IMR-90 (cell line): ENCODE measurements around the gene TSPAN3. TPM values are rescaled to one million over a fixed set of nuclear protein-coding genes. Genes with fewer than 3 reads are reported as not detected.

Experiments used
- ATAC-seq: fragments of 200-7000 bp; cut with Tn5 transposase; 2 replicates; pipeline ENCODE4 v1.9.1; 2020; ENCODE audit warnings: low read depth, mild to moderate bottlenecking, moderate library complexity
- BruUV-seq: library from RNA; stranded (reverse); fragments of 400-500 nt; replicated peaks from 2 replicates; lab custom pipeline; 2021; lab: Mats Ljungman, UMichigan
- CTCF ChIA-PET: fragments of 300-600 bp; formaldehyde crosslinking; extraction: SDS; loops from one replicate; lab custom pipeline; 2021; ENCODE audit warnings: antibody characterized with exemption; lab: Yijun Ruan, JAX
- POLR2A ChIA-PET: fragments of 300-600 bp; sonication (Branson Sonifier 250); formaldehyde crosslinking; loops from one replicate; lab custom pipeline; 2022; ENCODE audit warnings: antibody characterized with exemption; ENCODE audit not compliant: unreplicated experiment; lab: Charles Lee
- DNase-seq: peaks from one replicate; pipeline ENCODE4 v3.0.0; 2013
- H2AFZ ChIP-seq: replicated peaks from 2 replicates; pipeline ENCODE3; 2013; ENCODE audit warnings: low read length, mild to moderate bottlenecking; ENCODE audit not compliant: poor library complexity
- H2AK5ac ChIP-seq: 2 replicates; pipeline ENCODE4 v1.6.1; 2013; ENCODE audit warnings: low read depth, low read length, inconsistent platforms
- H2AK9ac ChIP-seq: replicated peaks from 2 replicates; pipeline ENCODE3; 2013; ENCODE audit warnings: mild to moderate bottlenecking, low read depth, low read length, moderate library complexity; ENCODE audit not compliant: poor library complexity
- H2BK120ac ChIP-seq: 2 replicates; pipeline ENCODE4 v1.6.1; 2013; ENCODE audit warnings: low read depth, low read length, inconsistent platforms
- H2BK15ac ChIP-seq: 3 replicates; pipeline ENCODE4 v1.6.1; 2013; ENCODE audit warnings: low read depth, low read length, inconsistent platforms
- H2BK20ac ChIP-seq: 2 replicates; pipeline ENCODE4 v1.6.1; 2013; ENCODE audit warnings: low read depth, mild to moderate bottlenecking, inconsistent platforms, low read length, moderate library complexity
- H2BK5ac ChIP-seq: 2 replicates; pipeline ENCODE4 v1.6.1; 2013; ENCODE audit warnings: mild to moderate bottlenecking, low read depth, low read length, inconsistent platforms; ENCODE audit not compliant: poor library complexity, severe bottlenecking
- H3K14ac ChIP-seq: replicated peaks from 2 replicates; pipeline ENCODE4 v1.6.1; 2013; ENCODE audit warnings: low read depth, low read length, inconsistent platforms
- H3K18ac ChIP-seq: 2 replicates; pipeline ENCODE4 v1.6.1; 2013; ENCODE audit warnings: low read depth, low read length, control low read depth
- H3K23ac ChIP-seq: 2 replicates; pipeline ENCODE4 v1.6.1; 2013; ENCODE audit warnings: low read depth, low read length, inconsistent platforms
- H3K27ac ChIP-seq: 2 replicates; pipeline ENCODE4 v1.5.1; 2013; ENCODE audit warnings: mild to moderate bottlenecking, control low read depth, low read length; ENCODE audit not compliant: insufficient read depth
- H3K27me3 ChIP-seq: 2 replicates; pipeline ENCODE4 v1.6.1; 2013; ENCODE audit warnings: low read length; ENCODE audit not compliant: control insufficient read depth, insufficient read depth
- H3K36me3 ChIP-seq: 2 replicates; pipeline ENCODE4 v1.6.1; 2013; ENCODE audit warnings: low read length, mixed read lengths; ENCODE audit not compliant: control insufficient read depth, insufficient read depth
- H3K4ac ChIP-seq: 2 replicates; pipeline ENCODE4 v1.6.1; 2013; ENCODE audit warnings: low read depth, low read length, inconsistent platforms
- H3K4me1 ChIP-seq: 2 replicates; pipeline ENCODE4 v1.6.1; 2013; ENCODE audit warnings: low read length, mixed read lengths; ENCODE audit not compliant: control insufficient read depth, insufficient read depth
- H3K4me2 ChIP-seq: 2 replicates; pipeline ENCODE4 v1.6.1; 2013; ENCODE audit warnings: low read depth, mild to moderate bottlenecking, control low read depth, low read length, moderate library complexity
- H3K4me3 ChIP-seq: 2 replicates; pipeline ENCODE4 v1.5.1; 2013; ENCODE audit warnings: low read depth, mild to moderate bottlenecking, control low read depth, low read length, moderate library complexity; ENCODE audit not compliant: insufficient read depth
- H3K56ac ChIP-seq: 2 replicates; pipeline ENCODE4 v1.6.1; 2013; ENCODE audit warnings: low read length, inconsistent platforms; ENCODE audit not compliant: insufficient read depth; ENCODE audit errors: extremely low read depth
- H3K79me1 ChIP-seq, 2 experiments: 2 replicates each; pipeline ENCODE4 v1.6.1; 2013; ENCODE audit warnings: low read length in 2 of 2, inconsistent platforms in 1 of 2, low read depth in 1 of 2
- H3K9ac ChIP-seq: 2 replicates; pipeline ENCODE4 v1.6.1; 2013; ENCODE audit warnings: low read depth, low read length, control low read depth
- H3K9me1 ChIP-seq: 2 replicates; pipeline ENCODE4 v1.6.1; 2013; ENCODE audit warnings: low read length, inconsistent platforms; ENCODE audit not compliant: insufficient read depth
- H3K9me3 ChIP-seq: 2 replicates; pipeline ENCODE4 v1.6.1; 2013; ENCODE audit warnings: low read length; ENCODE audit not compliant: control insufficient read depth, insufficient read depth
- H4K20me1 ChIP-seq: 2 replicates; pipeline ENCODE4 v1.6.1; 2013; ENCODE audit warnings: low read length, inconsistent platforms; ENCODE audit not compliant: insufficient read depth
- H4K5ac ChIP-seq: 2 replicates; pipeline ENCODE4 v1.6.1; 2013; ENCODE audit warnings: mild to moderate bottlenecking, low read depth, low read length, control low read depth
- H4K8ac ChIP-seq, 2 experiments: 2 replicates each; pipeline ENCODE4 v1.6.1; 2013; ENCODE audit warnings: low read depth in 2 of 2, low read length in 2 of 2, control low read depth in 1 of 2, inconsistent platforms in 1 of 2
- H4K91ac ChIP-seq: 2 replicates; pipeline ENCODE4 v1.6.1; 2013; ENCODE audit warnings: low read depth, low read length, inconsistent platforms; ENCODE audit not compliant: insufficient read depth
- BHLHE40 ChIP-seq: fragments of 150-350 bp; IDR thresholded peaks from 2 replicates; pipeline ENCODE4 v1.6.1; 2016; ENCODE audit warnings: mild to moderate bottlenecking, low read depth, low read length
- CEBPB ChIP-seq: IDR thresholded peaks from 2 replicates; pipeline ENCODE4 v1.6.1; 2012; ENCODE audit warnings: low read depth, low read length, improper control_type of control experiment
- CHD1 ChIP-seq: IDR thresholded peaks from 2 replicates; pipeline ENCODE4 v1.6.1; 2012; ENCODE audit warnings: low read depth, low read length, improper control_type of control experiment
- CTCF ChIP-seq: conservative IDR thresholded peaks from 2 replicates; pipeline ENCODE4 v1.5.1; 2012; ENCODE audit warnings: mild to moderate bottlenecking, low read depth, low read length, improper control_type of control experiment
- ELK1 ChIP-seq: fragments of 150-350 bp; IDR thresholded peaks from 2 replicates; pipeline ENCODE4 v1.6.1; 2016; ENCODE audit warnings: low read depth, mild to moderate bottlenecking, low read length, moderate library complexity, borderline replicate concordance
- FOS ChIP-seq: fragments of 150-350 bp; IDR thresholded peaks from 2 replicates; pipeline ENCODE4 v1.6.1; 2016; ENCODE audit warnings: low read depth, low read length
- MAZ ChIP-seq: IDR thresholded peaks from 2 replicates; pipeline ENCODE4 v1.6.1; 2012; ENCODE audit warnings: low read depth, mild to moderate bottlenecking, low read length, improper control_type of control experiment, moderate library complexity, borderline replicate concordance
- MXI1 ChIP-seq: IDR thresholded peaks from 2 replicates; pipeline ENCODE4 v1.6.1; 2012; ENCODE audit warnings: low read depth, mild to moderate bottlenecking, low read length, moderate library complexity, borderline replicate concordance
- NFE2L2 ChIP-seq: fragments of 150-350 bp; IDR thresholded peaks from 2 replicates; pipeline ENCODE4 v1.6.1; 2016; ENCODE audit warnings: low read depth, mild to moderate bottlenecking, low read length
- POLR2A ChIP-seq: IDR thresholded peaks from 2 replicates; pipeline ENCODE4 v1.6.1; 2012; ENCODE audit warnings: mild to moderate bottlenecking, low read depth, low read length
- RAD21 ChIP-seq: IDR thresholded peaks from 2 replicates; pipeline ENCODE4 v1.6.1; 2012; ENCODE audit warnings: low read length, improper control_type of control experiment
- RCOR1 ChIP-seq: IDR thresholded peaks from 2 replicates; pipeline ENCODE4 v1.6.1; 2012; ENCODE audit warnings: mild to moderate bottlenecking, low read length, improper control_type of control experiment; ENCODE audit not compliant: insufficient replicate concordance
- RFX5 ChIP-seq: IDR thresholded peaks from 2 replicates; pipeline ENCODE4 v1.8.0; 2012; ENCODE audit warnings: low read depth, mild to moderate bottlenecking, low read length, moderate library complexity
- SMC3 ChIP-seq: fragments of 150-350 bp; IDR thresholded peaks from 2 replicates; pipeline ENCODE4 v1.6.1; 2016; ENCODE audit warnings: low read depth, mild to moderate bottlenecking, antibody characterized with exemption, low read length, moderate library complexity
- USF2 ChIP-seq: fragments of 150-350 bp; IDR thresholded peaks from 2 replicates; pipeline ENCODE4 v1.6.1; 2017; ENCODE audit warnings: mild to moderate bottlenecking, antibody characterized with exemption, low read length, low read depth
- WGBS, 2 experiments: methylation state at CpG; one replicate each; pipeline versions ENCODE4 v1.1.5 to v1.1.7; 2013; ENCODE audit warnings: missing lambda C conversion rate in 2 of 2; ENCODE audit not compliant: insufficient read length in 1 of 2; ENCODE audit errors: extremely low coverage in 2 of 2; 5-methylcytosine and 5-hydroxymethylcytosine counted together
- dilution Hi-C: fragments of 300-500 bp; cut with HindIII; formaldehyde crosslinking; loops from one replicate; pipeline ENCODE4 v1.14.3; 2018; ENCODE audit warnings: low sequenced_read_pairs; ENCODE audit not compliant: unreplicated experiment
- in situ Hi-C: fragments of 300-500 bp; cut with MboI; formaldehyde crosslinking; loops from 3 replicates; pipeline ENCODE4 v1.14.3; 2019; ENCODE audit warnings: low sequenced_read_pairs, inconsistent platforms, mixed read lengths
- intact Hi-C: fragments of 100-400 bp; cut with micrococcal nuclease; formaldehyde crosslinking; loops from 2 replicates; pipeline ENCODE4 v1.10.0; 2022
- polyA plus RNA-seq, 3 experiments: library from polyadenylated mRNA; depleted of rRNA; stranded (reverse); fragments of >200 nt; gene quantifications; 2 replicates each; pipeline ENCODE4 v1.2.3, GENCODE V29; 2012; ENCODE audit warnings: low replicate concordance in 1 of 3
- total RNA-seq: library from RNA; depleted of rRNA; stranded (reverse); fragments of >200 nt; gene quantifications from 2 replicates; pipeline ENCODE4 v1.2.3, GENCODE V29; 2012

TSPAN3 gene
- total and polyA plus RNA-seq, 2 of the 4 experiments (the other 2 are of a cell fraction), result 270 to 295 TPM

- Histone ChIP-seq H3K4me2 (no peak overlapping the region; the same call in 1 of the 2 replicates), H3K18ac (peak overlapping the region; percentile 3; the same call in 1 of the 2 replicates), H4K91ac (peak overlapping the region; percentile 17; the same call in 1 of the 2 replicates), H2BK20ac (peak overlapping the region; percentile 4; the same call in 1 of the 2 replicates), H3K36me3 (peaks cover 6% of the 10 kb centered on the region), H3K4me1 (peaks cover 8% of the 10 kb centered on the region), H3K4me3 (no peak overlapping the region), H3K14ac (no peak overlapping the region), H2AK9ac (no peak overlapping the region), H4K5ac (no peak overlapping the region; the same call in 1 of the 2 replicates), H3K27me3 (no peaks in the 10 kb centered on the region), H2AK5ac (no peak overlapping the region), H4K20me1 (peaks cover 9% of the 10 kb centered on the region; the same call in 1 of the 2 replicates), H3K56ac (no peak overlapping the region), H2BK120ac (0 out of 2 replicates have a peak overlapping the region, but pooled peaks have one; percentile 67), H2BK15ac (no peak overlapping the region), H3K9me1 (peaks cover 8% of the 10 kb centered on the region; the same call in 1 of the 2 replicates), H2AFZ (no peak overlapping the region), H4K8ac (peak overlapping the region in 1 of 2 experiments; percentile 18; a peak in 1 of 4 replicates), H2BK5ac (peak overlapping the region; percentile 53), H3K9me3 (no peaks in the 10 kb centered on the region), H3K27ac (no peak overlapping the region), H3K79me1 (peaks cover 29 to 66% of the 10 kb centered on the region in 2 experiments), H3K4ac (peak overlapping the region; percentile 33; the same call in 1 of the 2 replicates), H3K9ac (no peak overlapping the region), H3K23ac (peak overlapping the region; percentile 10; the same call in 1 of the 2 replicates)
- ATAC-seq (0 out of 2 replicates have a peak, but pooled peaks have one; percentile 6), DNase-seq (no peak)
- WGBS, 2 experiments, result no CpG with 5 or more reads among the region's 1 CpG
- intact Hi-C loops (loop anchor here (1.0 to 5.0 kb wide), 7 partner anchors 68 to 513 kb away; partner anchors contain the start of gene LINGO1), dilution Hi-C loops (no loop called here), in situ Hi-C loops (loop anchor here (5.0 to 10.0 kb wide), 2 partner anchors 375 to 423 kb away; no protein-coding TSS in a partner anchor)
- no TSS peak for BruUV-seq
- ChIA-PET POLR2A (interaction anchor here (0.7 kb wide), 1 partner anchor 26 kb away, joined by 5 read pairs; no protein-coding TSS in a partner anchor), CTCF (interaction anchor here (0.6 to 3.9 kb wide), 15 partner anchors 10 to 424 kb away, joined by 3 to 33 read pairs (median 3); partner anchors contain the start of gene PEAK1)
- TF ChIP-seq RCOR1 (no peak), CEBPB (no peak), MAZ (no peak), ELK1 (no peak), NFE2L2 (no peak), MXI1 (no peak), RAD21 (no peak), SMC3 (no peak), POLR2A (no peak), RFX5 (no peak), CTCF (no peak), BHLHE40 (no peak), FOS (no peak), CHD1 (no peak), USF2 (no peak)
Observed at GRCh38 chr15:77119446-77119845, 48.5 kb upstream of the TSPAN3 start.
